Amniotic stem cell (primary cell): ENCODE data around the gene ANXA6.
"Not testable (repeated sequence)": the region's sequence is repeated elsewhere in the genome, so short reads cannot be mapped to it uniquely, and the experiment has no call there.

Experiments
- DNase-seq: peaks from one replicate; lab custom pipeline; 2025; lab: John Stamatoyannopoulos, UW

Gene ANXA6

GRCh38 chr5:151157426-151158286 lies at the start of gene ANXA6:
TSS of gene ANXA6 (minus strand) at chr5:151157779. CDS start at chr5:151147901, 9,878 bp downstream.
- peak; percentile 77 for DNase-seq

GRCh38 chr5:151205411-151205810 lies 47.8 kb upstream of the ANXA6 start:
- DNase-seq = no peak

- DNase-seq = no peak
These were observed 46.5 kb upstream of the ANXA6 start for GRCh38 chr5:151204051-151204450.

DNA sequence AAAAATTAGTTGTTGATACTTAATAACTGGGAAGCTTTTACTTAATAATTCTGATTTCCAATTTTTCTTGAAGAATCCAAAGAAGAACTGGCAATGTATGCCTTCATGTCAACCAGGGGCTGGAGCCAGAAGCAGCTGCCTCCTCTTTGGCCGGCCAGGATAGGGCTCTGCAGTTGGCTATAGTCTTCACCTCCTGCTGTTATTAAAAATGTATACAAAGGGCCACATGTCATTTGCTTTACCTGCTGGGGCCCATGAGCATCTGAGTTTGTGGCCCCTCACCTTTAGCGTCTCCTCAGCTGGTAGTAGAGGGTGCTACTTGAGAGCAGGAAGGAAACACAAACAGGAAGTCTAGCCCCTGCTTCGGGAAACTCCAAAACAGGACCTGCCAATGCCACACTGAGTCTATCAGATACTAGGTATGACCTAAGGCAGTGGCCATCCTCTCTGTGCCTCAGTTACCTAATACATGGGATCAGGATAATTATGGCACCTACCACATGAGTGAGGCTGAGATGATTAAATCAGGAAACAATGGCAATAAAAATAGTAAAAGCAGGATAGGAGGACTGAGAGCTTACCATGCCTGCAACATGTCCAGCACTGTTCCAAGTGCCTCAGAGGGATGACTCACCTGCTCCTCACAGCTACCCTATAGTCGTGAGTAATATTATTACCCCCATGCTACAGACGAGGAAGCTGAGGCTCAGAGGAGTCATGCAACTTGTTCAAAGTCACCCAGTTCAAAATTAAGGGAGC lies 45.0 kb upstream of the ANXA6 start:
- no peak for DNase-seq

GRCh38 chr5:151200913-151201595 lies 43.5 kb upstream of the ANXA6 start:
- no peak for DNase-seq

- no peak for DNase-seq
These were observed 42.1 kb upstream of the ANXA6 start for GRCh38 chr5:151199581-151200185.

DNA sequence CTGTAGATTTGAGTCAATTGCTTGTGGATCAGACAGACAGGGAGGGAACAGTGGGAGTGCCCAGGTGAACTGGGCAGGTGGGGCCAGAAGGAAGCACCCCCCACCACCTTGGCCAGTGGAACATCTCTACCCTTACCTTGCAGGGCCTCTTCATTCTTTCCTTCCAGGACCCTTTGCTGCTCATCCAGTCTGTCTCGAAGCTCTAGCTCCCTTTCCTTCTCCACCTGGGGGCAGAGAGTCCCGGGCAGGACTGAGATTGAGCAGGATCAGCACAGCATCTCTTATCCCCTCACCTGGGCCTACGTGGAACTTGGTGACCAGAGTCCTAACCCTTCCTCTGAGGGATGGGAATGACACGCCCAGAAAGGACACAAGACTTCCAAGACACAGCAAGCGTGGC lies 41.3 kb upstream of the ANXA6 start:
- no peak for DNase-seq

- DNase-seq = not testable (repeated sequence)
These were observed 39.7 kb upstream of the ANXA6 start for GRCh38 chr5:151197291-151197600.

GRCh38 chr5:151196556-151197290 lies 39.1 kb upstream of the ANXA6 start:
- no peak for DNase-seq

- no peak for DNase-seq
These were observed 38.0 kb upstream of the ANXA6 start for GRCh38 chr5:151195622-151196021.

GRCh38 chr5:151192626-151193025 lies 35.0 kb upstream of the ANXA6 start:
- no peak for DNase-seq

DNA sequence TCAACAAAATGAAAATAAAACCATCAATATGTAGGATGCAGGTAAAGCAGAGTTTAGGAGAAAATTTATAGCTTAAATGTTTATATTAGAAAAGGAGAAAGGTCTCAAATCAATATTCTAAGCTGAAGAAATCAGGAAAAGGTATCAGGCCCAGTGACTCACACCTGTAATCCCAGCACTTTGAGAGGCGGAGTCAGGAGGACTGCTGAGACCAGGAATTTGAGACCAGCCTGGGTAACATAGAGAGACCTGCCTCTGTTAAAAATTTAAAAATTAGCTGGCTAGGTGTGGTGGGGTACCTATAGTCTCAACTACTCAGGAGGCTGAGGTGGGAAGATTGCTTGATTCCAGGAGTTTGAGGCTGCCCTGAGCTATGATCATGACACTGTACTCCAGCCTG lies 34.1 kb upstream of the ANXA6 start:
- no peak for DNase-seq

DNA sequence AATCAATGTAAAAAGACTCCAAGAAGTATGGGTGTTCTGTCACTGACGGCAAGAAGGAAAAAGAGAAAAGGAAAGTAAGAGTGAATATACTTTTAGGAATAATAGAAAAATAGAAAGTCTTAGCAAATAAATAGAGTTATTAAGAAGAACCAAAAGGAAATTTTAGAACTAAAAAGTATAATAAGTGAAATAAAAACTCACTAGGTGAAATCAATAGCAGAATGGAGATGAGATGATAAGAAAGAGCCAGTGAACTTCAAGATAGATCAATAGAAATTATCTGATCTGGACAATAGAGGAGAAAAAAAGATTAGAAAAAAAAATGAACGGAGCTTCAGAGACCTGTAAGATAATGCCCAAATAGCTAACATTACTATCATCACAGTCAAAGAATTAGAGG lies 31.6 kb upstream of the ANXA6 start:
- DNase-seq = no peak

DNA sequence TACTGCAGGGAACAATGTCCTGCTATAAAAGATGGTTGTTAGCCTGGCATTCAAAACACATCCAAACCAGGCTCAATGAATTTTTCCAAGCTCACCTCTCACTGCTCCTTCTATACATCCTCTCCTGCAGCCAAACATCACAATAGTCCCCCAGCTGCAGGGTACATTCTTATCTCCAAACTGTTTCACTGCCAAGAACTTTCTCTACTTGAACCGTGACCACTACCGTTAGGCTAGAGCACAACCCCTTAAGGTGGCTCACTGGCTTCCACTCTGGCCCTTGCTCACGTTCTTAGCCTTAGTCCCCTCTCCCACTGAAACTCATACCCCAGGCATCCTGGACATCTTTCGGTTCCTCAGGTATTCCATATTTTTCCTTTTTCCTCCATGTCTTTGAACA lies 29.0 kb upstream of the ANXA6 start:
- DNase-seq = no peak

GRCh38 chr5:151186052-151186451 lies 28.5 kb upstream of the ANXA6 start:
- DNase-seq = no peak

- DNase-seq = no peak
These were observed 26.9 kb upstream of the ANXA6 start for GRCh38 chr5:151184316-151185042.

- no peak for DNase-seq
These were observed 26.1 kb upstream of the ANXA6 start for GRCh38 chr5:151183456-151184245.

DNA sequence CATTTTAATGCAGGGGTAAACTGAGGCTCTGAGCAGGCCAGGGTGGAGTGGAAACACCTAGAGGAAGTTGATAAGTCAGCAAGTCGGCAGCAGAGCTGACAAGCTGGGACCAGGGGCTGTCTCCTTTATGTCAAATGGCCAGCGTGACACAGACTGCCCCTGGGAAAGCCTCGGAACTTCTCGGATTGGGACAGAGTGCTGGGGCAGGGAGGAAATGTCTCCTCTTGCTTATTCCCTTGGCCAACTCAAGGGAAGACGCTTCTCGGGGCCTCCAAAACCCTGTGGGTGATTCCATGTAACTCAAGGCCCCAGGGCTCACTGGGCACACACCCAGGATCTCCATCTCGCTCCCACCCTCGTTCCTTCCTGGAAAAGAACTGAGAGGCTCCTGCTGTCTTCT lies 25.4 kb upstream of the ANXA6 start:
- no peak for DNase-seq

DNA sequence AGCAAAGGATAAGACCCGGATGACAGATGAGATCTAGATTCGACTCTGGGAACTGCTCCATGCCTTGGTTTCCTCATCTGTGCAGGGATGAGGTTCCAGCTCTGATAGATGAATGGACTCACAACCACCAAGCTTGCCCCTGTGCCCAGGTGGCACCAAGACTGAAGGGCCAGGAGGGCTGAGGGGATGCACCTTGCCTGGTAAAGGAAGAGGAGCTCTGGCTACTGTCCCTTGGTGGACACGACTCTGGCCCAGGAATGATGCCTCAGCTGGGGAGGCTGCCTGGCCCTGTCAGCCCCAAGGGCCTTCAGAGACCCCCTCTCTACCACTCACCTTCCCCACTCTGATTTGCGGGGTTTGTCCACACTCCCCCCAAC lies 24.9 kb upstream of the ANXA6 start:
- no peak for DNase-seq

GRCh38 chr5:151181818-151182523 lies 24.4 kb upstream of the ANXA6 start:
- DNase-seq = no peak
